Activated CD8-positive, alpha-beta memory T cell treated with anti-CD3 and anti-CD28 coated beads, Interleukin-2, amount 50 U/mL, for 48 hours (primary cell): ENCODE results near the gene RAET1L.
"Not testable (repeated sequence)": the region's sequence is repeated elsewhere in the genome, so short reads cannot be mapped to it uniquely, and the experiment has no call there.

Experiments
- DNase-seq: peaks from one replicate; pipeline ENCODE4 v3.0.0-alpha.2; 2020

The RAET1L gene

GRCh38 chr6:150015281-150016001 is 9.9 kb downstream of the RAET1L start:
- not testable (repeated sequence) for DNase-seq

- not testable (repeated sequence) for DNase-seq
Observed at GRCh38 chr6:150014623-150015280, 10.6 kb downstream of the RAET1L start.

GRCh38 chr6:150013785-150014622 is 11.3 kb downstream of the RAET1L start:
- DNase-seq, result not testable (repeated sequence)

GRCh38 chr6:150012846-150013784 is 12.2 kb downstream of the RAET1L start:
- not testable (repeated sequence) for DNase-seq

- peak; percentile 62 for DNase-seq
Observed at GRCh38 chr6:150008588-150008987, 16.7 kb downstream of the RAET1L start.

- peak; percentile 69 for DNase-seq
Observed at GRCh38 chr6:150006961-150007464, 18.3 kb downstream of the RAET1L start.

- DNase-seq, result peak; percentile 54
Observed at GRCh38 chr6:150005761-150006651, 19.3 kb downstream of the RAET1L start.

GRCh38 chr6:150004783-150005717 is 20.3 kb downstream of the RAET1L start:
- peak; percentile 90 for DNase-seq

GRCh38 chr6:150004101-150004782 is 21.1 kb downstream of the RAET1L start:
- DNase-seq, result no peak

GRCh38 chr6:150003599-150003998 is 21.7 kb downstream of the RAET1L start:
- DNase-seq, result not testable (repeated sequence)

- DNase-seq, result no peak
Observed at GRCh38 chr6:150002710-150003109, 22.6 kb downstream of the RAET1L start.

GRCh38 chr6:150001295-150002008 is 23.9 kb downstream of the RAET1L start:
- no peak for DNase-seq

- DNase-seq, result no peak
Observed at GRCh38 chr6:149999636-150000035, 25.7 kb downstream of the RAET1L start.

GRCh38 chr6:149995971-149996370 is 29.4 kb downstream of the RAET1L start:
- no peak for DNase-seq

- no peak for DNase-seq
Observed at GRCh38 chr6:149995235-149995750, 30.0 kb downstream of the RAET1L start.

GRCh38 chr6:149991838-149992237 is 33.5 kb downstream of the RAET1L start:
- peak; percentile 37 for DNase-seq

- peak; percentile 52 for DNase-seq
Observed at GRCh38 chr6:149991472-149991795, 33.9 kb downstream of the RAET1L start.
